ENCODE measurements around the gene GPSM1.
A peak's percentile ranks its signal among the peaks of the same experiment; 100 is the strongest.
"Not testable (repeated sequence)": the region's sequence is repeated elsewhere in the genome, so short reads cannot be mapped to it uniquely, and the experiment has no call there.

GPSM1 gene

DNA sequence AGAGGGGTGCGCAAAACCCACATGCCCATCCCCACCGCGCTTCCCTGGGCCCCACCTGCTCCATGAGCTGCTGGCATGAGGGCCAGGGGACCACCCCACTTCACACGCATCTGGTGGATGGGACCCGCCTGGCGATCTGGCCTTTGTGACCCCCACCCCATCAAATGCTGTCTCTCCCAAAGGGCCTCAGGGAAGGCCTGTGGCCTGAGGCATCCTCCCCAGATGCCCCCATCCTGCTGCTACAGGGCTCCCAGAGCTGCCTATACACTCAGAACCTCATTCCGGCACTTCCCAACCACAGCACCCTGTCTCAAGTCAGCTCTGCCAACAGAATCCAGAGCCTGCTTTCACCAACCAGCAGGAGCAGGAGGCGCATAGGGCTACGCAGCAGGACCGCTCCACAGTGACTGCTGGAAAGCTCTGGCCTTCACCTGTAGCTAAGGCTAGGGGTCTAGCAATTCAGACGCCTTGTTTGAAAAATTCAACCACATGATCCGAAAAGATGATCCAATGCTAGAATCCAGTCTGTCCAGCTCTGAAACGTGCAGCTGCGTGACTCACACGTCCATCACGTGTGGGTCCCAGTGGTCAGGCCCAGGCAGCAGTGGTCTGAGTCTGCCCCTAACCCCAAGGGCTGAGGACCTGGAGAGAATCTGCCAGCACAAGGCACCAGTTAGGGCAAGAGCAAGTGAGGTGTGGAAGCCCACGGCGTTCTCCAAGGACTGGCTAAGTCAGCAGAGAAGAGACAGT is 74.0 kb downstream of the GPSM1 start:
- DNase-seq, result no peak

DNA sequence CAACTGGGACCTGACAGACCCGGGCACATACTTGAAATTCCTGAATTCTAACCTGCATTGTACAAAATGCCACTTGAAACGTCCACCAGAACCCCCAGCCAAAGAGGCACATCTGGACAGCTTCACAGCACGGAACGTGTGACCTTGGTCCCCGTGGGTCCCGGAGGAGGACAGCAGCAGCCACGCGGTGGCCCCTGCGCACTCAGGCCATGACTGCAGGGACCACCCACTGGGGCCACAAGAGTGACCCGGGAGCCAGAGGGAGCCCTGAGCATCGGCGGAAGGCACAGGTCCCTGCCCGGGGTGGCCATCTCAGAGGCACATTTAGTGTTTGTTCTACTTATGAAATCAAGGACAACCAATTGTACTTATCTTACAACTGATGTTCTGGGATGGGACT is 74.7 kb downstream of the GPSM1 start:
- DNase-seq, result no peak

- peak; percentile 86 for DNase-seq
Measured at GRCh38 chr9:136403538-136403914, 76.2 kb downstream of the GPSM1 start.

DNA sequence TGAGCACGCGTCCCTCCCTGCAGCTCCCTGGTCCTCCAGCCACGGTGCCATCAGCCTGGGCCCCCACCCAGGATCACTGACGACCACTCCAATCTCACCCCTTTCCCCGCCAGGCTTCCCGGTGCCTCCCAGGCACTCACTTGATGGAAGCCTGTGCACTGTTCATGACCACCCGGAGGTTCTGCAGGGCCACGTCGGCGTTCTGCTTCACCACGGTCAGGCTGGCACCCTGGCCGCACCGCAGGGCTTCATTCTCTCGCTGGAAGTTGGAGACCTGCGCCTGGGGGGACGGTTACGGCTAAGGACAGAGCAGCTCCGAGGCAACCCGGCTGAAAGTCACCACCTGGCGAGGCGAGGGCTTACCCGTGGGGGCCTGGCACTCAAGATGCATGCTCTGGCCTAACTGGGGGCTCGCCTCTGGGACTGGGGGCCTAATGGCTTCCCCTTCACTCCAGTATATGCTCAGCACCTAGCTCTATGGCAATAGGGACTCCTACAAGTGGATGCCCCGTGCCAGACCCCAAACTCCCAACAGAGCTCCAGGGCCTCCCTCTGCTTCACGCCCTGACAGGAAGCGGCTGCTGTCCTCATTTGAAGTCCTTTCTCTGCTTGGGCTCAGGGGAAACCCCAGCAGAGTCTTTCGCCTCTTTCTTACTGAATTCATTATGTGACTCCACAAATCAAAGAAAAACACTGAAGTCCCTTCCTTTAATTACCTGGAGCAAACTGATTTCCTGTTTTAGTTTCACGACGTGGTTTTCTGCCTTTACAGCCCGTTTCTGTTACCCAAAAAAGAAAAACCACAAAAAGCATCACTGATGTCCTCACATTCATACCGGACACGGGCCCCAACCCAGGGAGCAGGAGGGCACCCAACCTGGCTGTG is 76.8 kb downstream of the GPSM1 start:
- peak; percentile 74 for DNase-seq

DNA sequence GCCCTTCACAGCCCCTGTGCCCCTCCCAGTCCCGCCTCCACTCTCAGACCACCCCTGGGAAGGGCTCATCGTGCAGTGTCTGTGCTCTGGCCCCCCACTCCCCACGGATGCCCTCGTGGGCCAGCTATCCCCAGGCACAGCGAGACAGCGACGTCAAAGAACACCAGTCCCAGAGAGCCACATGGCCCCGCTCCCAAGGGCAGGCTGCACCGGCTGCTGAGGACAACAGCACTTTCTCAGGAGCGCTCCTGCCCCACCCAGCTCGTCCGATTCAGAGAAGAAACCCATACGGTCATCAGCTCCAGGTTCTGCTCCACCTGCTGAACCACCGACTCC is 77.4 kb downstream of the GPSM1 start:
- DNase-seq, result no peak

- no peak for DNase-seq
Measured at GRCh38 chr9:136405481-136405880, 78.1 kb downstream of the GPSM1 start.

GRCh38 chr9:136405904-136406303 is 78.6 kb downstream of the GPSM1 start:
- not testable (repeated sequence) for DNase-seq

- DNase-seq, result not testable (repeated sequence)
Measured at GRCh38 chr9:136407061-136407460, 79.7 kb downstream of the GPSM1 start.

- DNase-seq, result peak; percentile 50
Measured at GRCh38 chr9:136407911-136408310, 80.6 kb downstream of the GPSM1 start.
